WTC11 (cell line): ENCODE data around the gene FER. TPM values are rescaled to one million over a fixed set of nuclear protein-coding genes. Genes with fewer than 3 reads are reported as not detected.
A peak's percentile ranks its signal among the peaks of the same experiment; 100 is the strongest.

Experiments
- ATAC-seq: fragments of 200-7000 bp; cut with Tn5 transposase; 2 replicates; pipeline ENCODE4 v1.10.0; 2021; ENCODE audit warnings: mild to moderate bottlenecking, moderate library complexity
- CTCF ChIA-PET: fragments of 300-600 bp; sonication (Branson Sonifier 250); formaldehyde crosslinking; loops from one replicate; lab custom pipeline; 2021; ENCODE audit warnings: antibody characterized with exemption; lab: Charles Lee
- POLR2A ChIA-PET: fragments of 350-600 bp; sonication (Branson Sonifier 250); formaldehyde crosslinking; loops from one replicate; lab custom pipeline; 2021; ENCODE audit warnings: antibody characterized with exemption; lab: Charles Lee
- DNase-seq: peaks from one replicate; pipeline ENCODE4 v3.0.0; 2021; ENCODE audit warnings: low spot score
- H3K27ac Mint-ChIP-seq: 2 replicates; pipeline ENCODE4 v1.8.0; 2021; ENCODE audit warnings: mixed read lengths
- H3K27me3 Mint-ChIP-seq: 2 replicates; pipeline ENCODE4 v1.8.0; 2021; ENCODE audit warnings: low read depth, mild to moderate bottlenecking, moderate library complexity, mixed read lengths
- H3K36me3 Mint-ChIP-seq: 2 replicates; pipeline ENCODE4 v1.8.0; 2021; ENCODE audit warnings: mixed read lengths
- H3K4me1 Mint-ChIP-seq: 2 replicates; pipeline ENCODE4 v1.8.0; 2022; ENCODE audit warnings: mixed read lengths
- H3K4me3 Mint-ChIP-seq: 2 replicates; pipeline ENCODE4 v1.8.0; 2021; ENCODE audit warnings: mild to moderate bottlenecking, moderate library complexity, mixed read lengths
- H3K9me3 Mint-ChIP-seq: 2 replicates; pipeline ENCODE4 v1.8.0; 2021; ENCODE audit warnings: mixed read lengths
- CBFB ChIP-seq: sonication (generic); formaldehyde crosslinking; IDR thresholded peaks from 2 replicates; pipeline ENCODE4 v1.8.1; 2022; ENCODE audit warnings: mild to moderate bottlenecking, low read depth, missing genetic modification reagents
- CREB1 ChIP-seq: sonication (generic); formaldehyde crosslinking; IDR thresholded peaks from 2 replicates; pipeline ENCODE4 v1.8.0; 2023; ENCODE audit warnings: mild to moderate bottlenecking, missing genetic modification reagents
- GRHL2 ChIP-seq: fragments of 250-450 bp; sonication (Bioruptor Pico); IDR thresholded peaks from 2 replicates; pipeline ENCODE4 v1.8.0; 2022; ENCODE audit warnings: mild to moderate bottlenecking, moderate library complexity; ENCODE audit not compliant: insufficient replicate concordance, severe bottlenecking
- GTF2I ChIP-seq: fragments of 250-450 bp; sonication (Bioruptor Pico); conservative IDR thresholded peaks from 2 replicates; pipeline ENCODE4 v1.4.0; 2021; ENCODE audit warnings: mild to moderate bottlenecking
- KAT7 ChIP-seq: sonication (generic); formaldehyde crosslinking; IDR thresholded peaks from 2 replicates; pipeline ENCODE4 v1.8.1; 2023; ENCODE audit warnings: missing genetic modification reagents, mild to moderate bottlenecking, borderline replicate concordance
- NR3C1 ChIP-seq: sonication (generic); formaldehyde crosslinking; conservative IDR thresholded peaks from 2 replicates; pipeline ENCODE4 v1.8.1; 2023; ENCODE audit warnings: low read depth, mild to moderate bottlenecking, missing genetic modification reagents
- OVOL2 ChIP-seq: fragments of 250-450 bp; sonication (Bioruptor Pico); IDR thresholded peaks from 2 replicates; pipeline ENCODE4 v1.9.0; 2021; ENCODE audit warnings: mild to moderate bottlenecking, borderline replicate concordance
- ZBTB21 ChIP-seq: sonication (generic); formaldehyde crosslinking; IDR thresholded peaks from 2 replicates; pipeline ENCODE4 v1.8.1; 2023; ENCODE audit warnings: mild to moderate bottlenecking, missing genetic modification reagents, borderline replicate concordance
- ZNF121 ChIP-seq: sonication (generic); formaldehyde crosslinking; IDR thresholded peaks from 2 replicates; pipeline ENCODE4 v1.8.0; 2023; ENCODE audit warnings: missing genetic modification reagents
- ZNF138 ChIP-seq: sonication (generic); formaldehyde crosslinking; conservative IDR thresholded peaks from 2 replicates; pipeline ENCODE4 v1.8.1; 2022; ENCODE audit warnings: mild to moderate bottlenecking, moderate library complexity, missing genetic modification reagents
- ZNF317 ChIP-seq: sonication (generic); formaldehyde crosslinking; IDR thresholded peaks from 2 replicates; pipeline ENCODE4 v1.8.1; 2023; ENCODE audit warnings: low read depth, mild to moderate bottlenecking, moderate library complexity, missing genetic modification reagents, borderline replicate concordance
- ZNF671 ChIP-seq: fragments of 250-450 bp; sonication (Bioruptor Pico); IDR thresholded peaks from 2 replicates; pipeline ENCODE4 v1.8.0; 2021; ENCODE audit warnings: mild to moderate bottlenecking
- total RNA-seq: library from RNA; stranded (reverse); gene quantifications from 3 replicates; pipeline ENCODE4 v1.2.3, GENCODE V29; 2021
- TF ChIP-seq, protein P1 (sequence below): fragments of 250-450 bp; sonication (Bioruptor Pico); IDR thresholded peaks from 2 replicates; pipeline ENCODE4 v1.9.0; 2021; ENCODE audit warnings: mild to moderate bottlenecking
- TF ChIP-seq, protein P2 (sequence below): sonication (generic); formaldehyde crosslinking; IDR thresholded peaks from 2 replicates; pipeline ENCODE4 v1.8.1; 2023; ENCODE audit warnings: mild to moderate bottlenecking, missing genetic modification reagents, moderate library complexity
- TF ChIP-seq, protein P3 (sequence below): sonication (generic); formaldehyde crosslinking; IDR thresholded peaks from 2 replicates; pipeline ENCODE4 v1.8.0; 2022; ENCODE audit warnings: mild to moderate bottlenecking, missing genetic modification reagents
- TF ChIP-seq, protein P4 (sequence below): fragments of 250-450 bp; sonication (Bioruptor Pico); IDR thresholded peaks from 2 replicates; pipeline ENCODE4 v1.9.0; 2021; ENCODE audit warnings: moderate library complexity, mild to moderate bottlenecking, inconsistent platforms, borderline replicate concordance
- TF ChIP-seq, protein P5 (sequence below): sonication (generic); formaldehyde crosslinking; IDR thresholded peaks from 2 replicates; pipeline ENCODE4 v1.8.0; 2023; ENCODE audit warnings: missing genetic modification reagents
- TF ChIP-seq, protein P6 (sequence below): fragments of 250-450 bp; sonication (Bioruptor Pico); IDR thresholded peaks from 2 replicates; pipeline ENCODE4 v1.8.0; 2021; ENCODE audit warnings: mild to moderate bottlenecking
- TF ChIP-seq, protein P7 (sequence below): sonication (generic); formaldehyde crosslinking; IDR thresholded peaks from 2 replicates; pipeline ENCODE4 v1.8.0; 2022; ENCODE audit warnings: missing genetic modification reagents

The FER gene
- total RNA-seq, 1 experiment from 2014 or later, result 13.8 TPM

DNA sequence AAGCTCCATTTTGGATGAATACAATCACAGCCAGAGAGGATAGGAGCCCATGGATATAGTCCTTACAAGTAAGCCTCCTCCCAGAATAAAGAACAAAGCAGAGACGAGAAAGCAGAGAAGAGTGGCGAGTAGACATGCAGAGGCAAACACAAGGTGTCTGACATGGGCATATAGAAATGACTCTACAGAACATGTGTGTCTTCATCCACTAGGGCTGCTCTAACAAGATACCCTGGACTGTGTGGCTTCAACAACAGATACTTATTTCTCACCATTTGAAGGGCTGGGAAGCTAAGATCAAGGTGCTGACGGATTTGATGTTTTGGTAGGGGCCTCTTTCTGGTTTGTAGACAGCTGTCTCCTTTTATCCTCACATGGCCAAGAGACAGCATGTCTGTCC is 32.3 kb upstream of the FER start:
- H3K36me3 Mint-ChIP-seq, result no peaks in the 10 kb centered on the region
- H3K27me3 Mint-ChIP-seq, result no peaks in the 10 kb centered on the region
- ChIA-PET CTCF (no interaction called here), POLR2A (no interaction called here)
- H3K27ac Mint-ChIP-seq, result no peak overlapping the region
- H3K4me3 Mint-ChIP-seq, result no peak overlapping the region
- peaks cover 4% of the 10 kb centered on the region for H3K4me1 Mint-ChIP-seq
- TF ChIP-seq, protein P1, sequence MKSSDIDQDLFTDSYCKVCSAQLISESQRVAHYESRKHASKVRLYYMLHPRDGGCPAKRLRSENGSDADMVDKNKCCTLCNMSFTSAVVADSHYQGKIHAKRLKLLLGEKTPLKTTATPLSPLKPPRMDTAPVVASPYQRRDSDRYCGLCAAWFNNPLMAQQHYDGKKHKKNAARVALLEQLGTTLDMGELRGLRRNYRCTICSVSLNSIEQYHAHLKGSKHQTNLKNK (CRISPR knock-in tag), result no peak
- TF ChIP-seq ZNF121 (CRISPR knock-in tag), result no peak
- no peak for TF ChIP-seq OVOL2 (CRISPR knock-in tag)
- no peak for TF ChIP-seq NR3C1 (CRISPR knock-in tag)
- TF ChIP-seq ZBTB21 (CRISPR knock-in tag), result no peak
- TF ChIP-seq ZNF317 (CRISPR knock-in tag), result no peak
- TF ChIP-seq, protein P2, sequence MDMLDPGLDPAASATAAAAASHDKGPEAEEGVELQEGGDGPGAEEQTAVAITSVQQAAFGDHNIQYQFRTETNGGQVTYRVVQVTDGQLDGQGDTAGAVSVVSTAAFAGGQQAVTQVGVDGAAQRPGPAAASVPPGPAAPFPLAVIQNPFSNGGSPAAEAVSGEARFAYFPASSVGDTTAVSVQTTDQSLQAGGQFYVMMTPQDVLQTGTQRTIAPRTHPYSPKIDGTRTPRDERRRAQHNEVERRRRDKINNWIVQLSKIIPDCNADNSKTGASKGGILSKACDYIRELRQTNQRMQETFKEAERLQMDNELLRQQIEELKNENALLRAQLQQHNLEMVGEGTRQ (CRISPR knock-in tag), result no peak
- no peak for TF ChIP-seq ZNF671 (CRISPR knock-in tag)
- TF ChIP-seq KAT7 (CRISPR knock-in tag), result no peak
- TF ChIP-seq, protein P3, sequence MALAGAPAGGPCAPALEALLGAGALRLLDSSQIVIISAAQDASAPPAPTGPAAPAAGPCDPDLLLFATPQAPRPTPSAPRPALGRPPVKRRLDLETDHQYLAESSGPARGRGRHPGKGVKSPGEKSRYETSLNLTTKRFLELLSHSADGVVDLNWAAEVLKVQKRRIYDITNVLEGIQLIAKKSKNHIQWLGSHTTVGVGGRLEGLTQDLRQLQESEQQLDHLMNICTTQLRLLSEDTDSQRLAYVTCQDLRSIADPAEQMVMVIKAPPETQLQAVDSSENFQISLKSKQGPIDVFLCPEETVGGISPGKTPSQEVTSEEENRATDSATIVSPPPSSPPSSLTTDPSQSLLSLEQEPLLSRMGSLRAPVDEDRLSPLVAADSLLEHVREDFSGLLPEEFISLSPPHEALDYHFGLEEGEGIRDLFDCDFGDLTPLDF (CRISPR knock-in tag), result no peak
- TF ChIP-seq, all 79 proteins: peak for 0
- H3K9me3 Mint-ChIP-seq, result no peaks in the 10 kb centered on the region
- ATAC-seq, result 0 out of 2 replicates have a peak, but pooled peaks have one; percentile 32
- no peak for DNase-seq

DNA sequence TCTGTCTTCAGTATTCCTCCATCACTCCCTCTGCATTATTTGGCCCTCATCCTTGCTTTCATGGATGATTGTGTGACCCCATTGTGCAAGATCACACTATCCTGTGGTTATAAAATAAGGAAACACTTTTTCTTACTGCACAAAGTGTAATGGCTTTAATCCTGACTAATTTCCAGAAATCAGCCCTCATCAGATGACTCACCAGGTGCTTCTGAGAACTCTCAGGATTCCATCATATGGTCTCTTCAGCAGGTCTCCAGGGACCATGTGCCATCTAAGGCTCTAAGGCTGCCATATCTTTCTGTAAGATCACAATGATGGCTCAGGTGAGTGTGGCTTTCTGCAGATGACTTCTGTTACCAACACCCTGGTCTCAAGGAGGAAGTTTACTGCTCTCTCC is 27.3 kb upstream of the FER start:
- ChIA-PET POLR2A (no interaction called here), CTCF (no interaction called here)
- no peak for DNase-seq
- Mint-ChIP-seq H3K36me3 (no peaks in the 10 kb centered on the region), H3K9me3 (no peaks in the 10 kb centered on the region), H3K27ac (no peak overlapping the region), H3K4me1 (peaks cover 4% of the 10 kb centered on the region), H3K4me3 (no peak overlapping the region), H3K27me3 (no peaks in the 10 kb centered on the region)
- ATAC-seq, result no peak
- TF ChIP-seq GRHL2 (CRISPR knock-in tag), result no peak
- TF ChIP-seq, protein P4, sequence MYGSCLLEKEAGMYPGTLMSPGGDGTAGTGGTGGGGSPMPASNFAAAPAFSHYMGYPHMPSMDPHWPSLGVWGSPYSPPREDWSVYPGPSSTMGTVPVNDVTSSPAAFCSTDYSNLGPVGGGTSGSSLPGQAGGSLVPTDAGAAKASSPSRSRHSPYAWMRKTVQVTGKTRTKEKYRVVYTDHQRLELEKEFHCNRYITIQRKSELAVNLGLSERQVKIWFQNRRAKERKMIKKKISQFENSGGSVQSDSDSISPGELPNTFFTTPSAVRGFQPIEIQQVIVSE (CRISPR knock-in tag), result no peak
- TF ChIP-seq, protein P2 (CRISPR knock-in tag), result no peak
- TF ChIP-seq, protein P5, sequence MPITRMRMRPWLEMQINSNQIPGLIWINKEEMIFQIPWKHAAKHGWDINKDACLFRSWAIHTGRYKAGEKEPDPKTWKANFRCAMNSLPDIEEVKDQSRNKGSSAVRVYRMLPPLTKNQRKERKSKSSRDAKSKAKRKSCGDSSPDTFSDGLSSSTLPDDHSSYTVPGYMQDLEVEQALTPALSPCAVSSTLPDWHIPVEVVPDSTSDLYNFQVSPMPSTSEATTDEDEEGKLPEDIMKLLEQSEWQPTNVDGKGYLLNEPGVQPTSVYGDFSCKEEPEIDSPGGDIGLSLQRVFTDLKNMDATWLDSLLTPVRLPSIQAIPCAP (CRISPR knock-in tag), result no peak
- TF ChIP-seq CBFB (CRISPR knock-in tag), result no peak
- no peak for TF ChIP-seq ZNF138 (CRISPR knock-in tag)
- no peak for TF ChIP-seq CREB1 (CRISPR knock-in tag)

DNA sequence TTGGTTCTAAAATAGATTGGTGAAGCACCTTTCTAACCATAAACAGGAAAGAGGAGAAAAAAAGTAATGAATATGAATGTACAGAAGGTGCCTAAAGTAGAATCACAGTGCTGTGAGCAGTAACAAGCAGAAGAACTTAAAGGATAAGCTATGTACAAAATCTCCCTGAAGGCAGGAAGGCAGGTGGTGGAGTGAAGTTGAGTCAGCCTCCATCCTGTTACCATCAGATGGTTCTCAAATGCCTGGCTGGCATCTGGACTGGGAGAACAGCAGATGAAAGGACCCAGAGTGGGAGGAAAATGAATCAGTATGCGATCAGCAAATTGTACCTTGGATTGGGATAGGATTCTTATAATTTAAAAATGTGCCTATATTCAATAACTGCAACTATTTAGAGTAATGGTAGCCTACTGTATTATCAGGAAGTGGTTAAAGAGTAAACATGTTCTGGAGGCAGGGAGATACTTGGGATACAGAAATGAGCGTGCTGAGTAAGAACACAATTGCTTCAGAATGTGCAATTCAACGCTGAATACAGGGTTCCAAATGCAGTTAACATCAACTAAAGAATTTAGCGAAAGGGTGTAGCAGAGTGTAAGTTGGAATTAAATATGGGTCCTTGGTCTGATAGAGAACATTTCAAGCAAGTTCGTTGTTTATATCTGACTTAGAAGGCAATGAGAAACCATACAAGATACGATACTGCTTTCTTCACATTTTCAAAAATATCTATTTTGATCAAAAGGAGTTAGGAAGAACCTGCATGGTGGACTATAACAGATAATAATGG is 21.1 kb upstream of the FER start:
- Mint-ChIP-seq H3K9me3 (no peaks in the 10 kb centered on the region), H3K27ac (peak overlapping the region; percentile 33), H3K27me3 (no peaks in the 10 kb centered on the region), H3K4me3 (peak overlapping the region; percentile 80), H3K36me3 (no peaks in the 10 kb centered on the region), H3K4me1 (peaks cover 37% of the 10 kb centered on the region)
- ChIA-PET POLR2A (interaction anchor here (1.7 to 4.1 kb wide), 3 partner anchors 22 to 345 kb away, joined by 6 to 54 read pairs (median 21); partner anchors contain the start of genes FBXL17 and FER), CTCF (no interaction called here)
- no peak for DNase-seq
- ATAC-seq, result no peak
- TF ChIP-seq, protein P6, sequence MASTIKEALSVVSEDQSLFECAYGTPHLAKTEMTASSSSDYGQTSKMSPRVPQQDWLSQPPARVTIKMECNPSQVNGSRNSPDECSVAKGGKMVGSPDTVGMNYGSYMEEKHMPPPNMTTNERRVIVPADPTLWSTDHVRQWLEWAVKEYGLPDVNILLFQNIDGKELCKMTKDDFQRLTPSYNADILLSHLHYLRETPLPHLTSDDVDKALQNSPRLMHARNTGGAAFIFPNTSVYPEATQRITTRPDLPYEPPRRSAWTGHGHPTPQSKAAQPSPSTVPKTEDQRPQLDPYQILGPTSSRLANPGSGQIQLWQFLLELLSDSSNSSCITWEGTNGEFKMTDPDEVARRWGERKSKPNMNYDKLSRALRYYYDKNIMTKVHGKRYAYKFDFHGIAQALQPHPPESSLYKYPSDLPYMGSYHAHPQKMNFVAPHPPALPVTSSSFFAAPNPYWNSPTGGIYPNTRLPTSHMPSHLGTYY (CRISPR knock-in tag), result no peak
- TF ChIP-seq CREB1 (CRISPR knock-in tag), result no peak
- TF ChIP-seq ZNF121 (CRISPR knock-in tag), result no peak
- TF ChIP-seq, protein P7, sequence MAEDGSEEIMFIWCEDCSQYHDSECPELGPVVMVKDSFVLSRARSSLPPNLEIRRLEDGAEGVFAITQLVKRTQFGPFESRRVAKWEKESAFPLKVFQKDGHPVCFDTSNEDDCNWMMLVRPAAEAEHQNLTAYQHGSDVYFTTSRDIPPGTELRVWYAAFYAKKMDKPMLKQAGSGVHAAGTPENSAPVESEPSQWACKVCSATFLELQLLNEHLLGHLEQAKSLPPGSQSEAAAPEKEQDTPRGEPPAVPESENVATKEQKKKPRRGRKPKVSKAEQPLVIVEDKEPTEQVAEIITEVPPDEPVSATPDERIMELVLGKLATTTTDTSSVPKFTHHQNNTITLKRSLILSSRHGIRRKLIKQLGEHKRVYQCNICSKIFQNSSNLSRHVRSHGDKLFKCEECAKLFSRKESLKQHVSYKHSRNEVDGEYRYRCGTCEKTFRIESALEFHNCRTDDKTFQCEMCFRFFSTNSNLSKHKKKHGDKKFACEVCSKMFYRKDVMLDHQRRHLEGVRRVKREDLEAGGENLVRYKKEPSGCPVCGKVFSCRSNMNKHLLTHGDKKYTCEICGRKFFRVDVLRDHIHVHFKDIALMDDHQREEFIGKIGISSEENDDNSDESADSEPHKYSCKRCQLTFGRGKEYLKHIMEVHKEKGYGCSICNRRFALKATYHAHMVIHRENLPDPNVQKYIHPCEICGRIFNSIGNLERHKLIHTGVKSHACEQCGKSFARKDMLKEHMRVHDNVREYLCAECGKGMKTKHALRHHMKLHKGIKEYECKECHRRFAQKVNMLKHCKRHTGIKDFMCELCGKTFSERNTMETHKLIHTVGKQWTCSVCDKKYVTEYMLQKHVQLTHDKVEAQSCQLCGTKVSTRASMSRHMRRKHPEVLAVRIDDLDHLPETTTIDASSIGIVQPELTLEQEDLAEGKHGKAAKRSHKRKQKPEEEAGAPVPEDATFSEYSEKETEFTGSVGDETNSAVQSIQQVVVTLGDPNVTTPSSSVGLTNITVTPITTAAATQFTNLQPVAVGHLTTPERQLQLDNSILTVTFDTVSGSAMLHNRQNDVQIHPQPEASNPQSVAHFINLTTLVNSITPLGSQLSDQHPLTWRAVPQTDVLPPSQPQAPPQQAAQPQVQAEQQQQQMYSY, result no peak
- TF ChIP-seq GTF2I, result no peak
